DOHH2 (cell line): ENCODE data around the gene HINT3.

Source experiments
- H3F3A ChIP-seq: fragments of 200-600 bp; sonication (generic), shearing (Covaris generic); 2 replicates; pipeline ENCODE4 v1.6.0; 2016; ENCODE audit warnings: antibody characterized with exemption, mild to moderate bottlenecking; ENCODE audit not compliant: control insufficient read depth, insufficient read depth
- H3K27ac ChIP-seq: fragments of 200-600 bp; sonication (generic); 2 replicates; pipeline ENCODE4 v1.5.1; 2014; ENCODE audit warnings: low read depth, mild to moderate bottlenecking, low read length, moderate library complexity
- H3K27me3 ChIP-seq: fragments of 200-600 bp; sonication (generic); 2 replicates; pipeline ENCODE4 v1.6.1; 2014; ENCODE audit warnings: mild to moderate bottlenecking, low read length, mixed read lengths; ENCODE audit not compliant: control insufficient read depth
- H3K36me3 ChIP-seq: fragments of 200-600 bp; sonication (generic); 2 replicates; pipeline ENCODE4 v1.6.1; 2014; ENCODE audit warnings: mild to moderate bottlenecking, low read length, moderate library complexity, mixed read lengths; ENCODE audit not compliant: control insufficient read depth
- H3K4me1 ChIP-seq: fragments of 200-600 bp; sonication (generic); 2 replicates; pipeline ENCODE4 v1.6.1; 2014; ENCODE audit warnings: mild to moderate bottlenecking, low read length, mixed read lengths; ENCODE audit not compliant: control insufficient read depth
- H3K4me2 ChIP-seq: fragments of 200-600 bp; sonication (generic); 2 replicates; pipeline ENCODE4 v1.6.0; 2014; ENCODE audit warnings: mild to moderate bottlenecking, low read length, moderate library complexity
- H3K4me3 ChIP-seq: fragments of 200-600 bp; sonication (generic); 2 replicates; pipeline ENCODE4 v1.5.1; 2014; ENCODE audit warnings: mild to moderate bottlenecking, low read length, mixed read lengths
- H3K79me2 ChIP-seq: fragments of 200-600 bp; sonication (generic); 2 replicates; pipeline ENCODE4 v1.6.1; 2014; ENCODE audit warnings: mild to moderate bottlenecking, low read length, mixed read lengths; ENCODE audit not compliant: control insufficient read depth
- H3K9me2 ChIP-seq: fragments of 200-600 bp; sonication (generic); replicated peaks from 2 replicates; pipeline ENCODE4 v1.6.1; 2014; ENCODE audit warnings: mild to moderate bottlenecking, low read length, mixed read lengths; ENCODE audit not compliant: control insufficient read depth
- H3K9me3 ChIP-seq: fragments of 200-600 bp; sonication (generic); 2 replicates; pipeline ENCODE4 v1.6.1; 2014; ENCODE audit warnings: antibody characterized with exemption, low read length, mixed read lengths; ENCODE audit not compliant: control insufficient read depth, insufficient read depth
- H4K20me1 ChIP-seq: fragments of 200-600 bp; sonication (generic); 2 replicates; pipeline ENCODE4 v1.6.0; 2014; ENCODE audit warnings: low read depth, mild to moderate bottlenecking, antibody characterized with exemption, low read length, moderate library complexity; ENCODE audit not compliant: control insufficient read depth, insufficient read depth
- CTCF ChIP-seq: fragments of 200-600 bp; sonication (generic); IDR thresholded peaks from one replicate; pipeline ENCODE4 v1.5.1; 2014; ENCODE audit warnings: antibody characterized with exemption, mild to moderate bottlenecking, low read depth, low read length; ENCODE audit not compliant: poor library complexity, severe bottlenecking
- EZH2phosphoT487 ChIP-seq: fragments of 200-600 bp; sonication (generic); IDR thresholded peaks from 2 replicates; pipeline ENCODE4 v1.6.1; 2017; ENCODE audit warnings: borderline replicate concordance, mild to moderate bottlenecking, antibody characterized with exemption, low read length, moderate library complexity, mixed read lengths

The HINT3 gene

GRCh38 chr6:125923366-125923877, 33.1 kb upstream of the HINT3 start:
- Histone ChIP-seq H3K27ac (no peak overlapping the region), H3K79me2 (no peaks in the 10 kb centered on the region), H3K4me2 (no peak overlapping the region), H3K9me3 (no peaks in the 10 kb centered on the region), H3K27me3 (no peaks in the 10 kb centered on the region), H3K4me1 (peaks cover 13% of the 10 kb centered on the region), H3F3A (peaks cover 3% of the 10 kb centered on the region), H3K9me2 (no peaks in the 10 kb centered on the region), H3K4me3 (no peak overlapping the region), H3K36me3 (peaks cover 86% of the 10 kb centered on the region), H4K20me1 (no peaks in the 10 kb centered on the region)
- TF ChIP-seq CTCF, result no peak
- TF ChIP-seq EZH2phosphoT487, result no peak

DNA sequence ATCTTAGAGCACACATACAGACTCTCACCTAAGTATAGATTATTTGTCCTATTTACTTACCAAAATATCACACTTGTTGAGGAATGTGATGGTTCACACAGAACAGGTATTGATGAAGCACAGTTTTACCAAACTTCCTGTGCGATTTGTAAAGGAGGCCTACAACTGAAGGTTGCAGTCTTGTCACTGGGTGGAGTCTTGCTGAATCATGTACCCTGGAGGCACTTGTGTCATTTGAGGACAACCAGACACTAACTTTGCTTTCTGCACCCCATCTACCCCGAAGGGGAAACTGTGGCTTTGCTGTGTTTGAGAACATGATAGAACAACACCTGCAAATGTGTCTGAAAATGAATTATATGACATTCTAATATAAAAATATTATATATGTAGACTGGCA, 32.4 kb upstream of the HINT3 start:
- Histone ChIP-seq H3K27me3 (no peaks in the 10 kb centered on the region), H3F3A (no peaks in the 10 kb centered on the region), H3K9me3 (no peaks in the 10 kb centered on the region), H3K4me2 (no peak overlapping the region), H3K36me3 (peaks cover 84% of the 10 kb centered on the region), H3K9me2 (no peaks in the 10 kb centered on the region), H3K27ac (no peak overlapping the region), H4K20me1 (no peaks in the 10 kb centered on the region), H3K4me3 (no peak overlapping the region), H3K79me2 (no peaks in the 10 kb centered on the region), H3K4me1 (peaks cover 5% of the 10 kb centered on the region)
- TF ChIP-seq CTCF (no peak), EZH2phosphoT487 (no peak)

- no peak overlapping the region for H3K27ac ChIP-seq
These were observed 31.7 kb upstream of the HINT3 start for GRCh38 chr6:125924697-125925358.

More at GRCh38 chr6:125924697-125925358, 31.7 kb upstream of the HINT3 start:
- Histone ChIP-seq H4K20me1 (no peaks in the 10 kb centered on the region), H3K4me2 (no peak overlapping the region), H3F3A (no peaks in the 10 kb centered on the region), H3K9me2 (no peaks in the 10 kb centered on the region), H3K4me3 (no peak overlapping the region), H3K9me3 (no peaks in the 10 kb centered on the region), H3K4me1 (no peaks in the 10 kb centered on the region; the same call in 1 of the 2 replicates), H3K27me3 (no peaks in the 10 kb centered on the region), H3K36me3 (peaks cover 83% of the 10 kb centered on the region), H3K79me2 (no peaks in the 10 kb centered on the region)
- TF ChIP-seq EZH2phosphoT487 (no peak), CTCF (no peak)
